ENCODE results near the gene RSAD2. TPM values are rescaled to one million over a fixed set of nuclear protein-coding genes. Genes with fewer than 3 reads are reported as not detected.

The RSAD2 gene
- total and polyA plus RNA-seq, 9 of the 15 experiments (the other 6 are each of a cell fraction or from before 2014, with no cell fraction given), result 0.15 to 1.4 (median 0.28) TPM

DNA sequence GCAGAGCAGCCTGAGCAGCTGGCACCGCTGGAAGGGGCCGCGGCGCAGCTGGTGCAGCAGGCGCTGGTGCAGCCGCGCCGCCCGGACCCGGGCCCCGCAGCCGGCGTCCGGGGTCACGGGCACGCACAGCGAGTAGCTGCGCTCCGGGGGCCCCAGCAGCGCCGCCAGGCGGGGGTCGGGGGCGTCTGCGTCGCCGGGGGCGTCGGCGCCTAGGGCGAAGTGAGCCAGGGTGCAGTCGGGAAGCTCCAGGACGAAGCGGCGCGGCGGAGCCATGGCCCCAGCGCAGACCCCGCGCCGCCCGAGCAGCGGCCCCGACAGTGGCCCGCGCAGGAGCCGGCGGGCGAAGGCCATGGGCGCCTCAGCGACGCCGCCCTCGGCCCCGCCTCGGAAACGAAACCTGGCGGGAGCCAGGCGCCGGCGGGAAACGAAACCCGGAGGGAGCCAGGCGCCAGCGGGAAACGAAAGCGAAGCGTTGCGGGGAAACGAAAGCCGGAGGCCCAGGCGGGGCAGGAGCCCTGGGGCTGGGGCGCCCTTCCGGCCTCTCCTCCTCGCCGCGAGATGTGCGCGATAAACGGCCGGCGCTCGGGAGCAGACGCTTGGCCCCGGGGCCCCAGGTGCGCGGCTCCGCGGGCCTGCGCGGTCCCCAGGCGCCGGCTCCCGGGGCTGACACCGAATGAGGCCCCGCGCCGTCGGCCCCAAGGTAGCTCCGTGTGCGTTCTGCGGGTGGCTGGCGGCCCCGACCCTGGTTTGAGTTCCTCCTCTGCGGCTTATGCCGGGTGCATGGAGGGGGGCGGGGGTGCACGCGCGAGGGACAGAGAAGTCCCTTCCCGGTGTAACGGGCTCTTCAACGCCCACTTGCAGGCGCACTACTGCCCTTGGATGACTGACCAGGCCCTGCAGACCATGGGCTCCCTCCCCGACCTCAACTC is 12.0 kb upstream of the RSAD2 start, which contains the start of gene CMPK2 (continued):
- no peak; the same call in 1 of the 2 replicates for TF ChIP-seq TOE1 (IDR thresholded peaks at IDR 0.05; ENCODE audit: borderline replicate concordance)
- no peak for TF ChIP-seq TOE1 (CRISPR knock-in tag; IDR thresholded peaks at IDR 0.05; ENCODE audit: borderline replicate concordance, low read depth)
- TF ChIP-seq ZNF507 (tag; conservative IDR thresholded peaks at IDR 0.05), result no peak
- peak; percentile 13 for TF ChIP-seq NEUROD1 (IDR thresholded peaks at IDR 0.05; ENCODE audit: borderline replicate concordance, low read depth, low read length, partially characterized antibody)
- TF ChIP-seq TGIF2 (CRISPR knock-in tag; IDR thresholded peaks at IDR 0.05), result peak; percentile 56; the same call in 1 of the 2 replicates
- no peak for TF ChIP-seq SRSF3 (IDR thresholded peaks at IDR 0.05; ENCODE audit: insufficient read depth, low read length)
- no peak for TF ChIP-seq MBD2 (IDR thresholded peaks at IDR 0.05; ENCODE audit: borderline replicate concordance, low read depth)
- TF ChIP-seq THAP7 (CRISPR knock-in tag; IDR thresholded peaks at IDR 0.05), result no peak
- 0 out of 2 replicates have a peak, but pooled peaks have one; percentile 40 for TF ChIP-seq ELF2 (CRISPR knock-in tag; IDR thresholded peaks at IDR 0.05)
- peak; percentile 91 for TF ChIP-seq POLR2G (IDR thresholded peaks at IDR 0.05; ENCODE audit: low read depth, low read length)
- no peak for TF ChIP-seq ZFP36 (IDR thresholded peaks at IDR 0.05; ENCODE audit: low read depth, low read length, partially characterized antibody)
- TF ChIP-seq ZC3H11A (IDR thresholded peaks at IDR 0.05; ENCODE audit: low read depth, low read length), result no peak
- peak; percentile 57; the same call in 1 of the 2 replicates for TF ChIP-seq POLR2A (conservative IDR thresholded peaks at IDR 0.05)
- TF ChIP-seq CEBPG (CRISPR knock-in tag; IDR thresholded peaks at IDR 0.05), result no peak
- no peak for TF ChIP-seq CEBPG (tag; conservative IDR thresholded peaks at IDR 0.05 in 1 of 2, IDR thresholded peaks at IDR 0.05 in 1 of 2)
- no peak for TF ChIP-seq MTF1 (CRISPR knock-in tag; IDR thresholded peaks at IDR 0.05; ENCODE audit: borderline replicate concordance)
- TF ChIP-seq GATA2 (CRISPR knock-in tag; IDR thresholded peaks at IDR 0.05), result peak; percentile 82
- no peak for TF ChIP-seq SP2 (IDR thresholded peaks at IDR 0.05; ENCODE audit: extremely low read depth, low read depth, low read length, poor library complexity, severe bottlenecking)
- no peak for TF ChIP-seq ZNF398 (CRISPR knock-in tag; IDR thresholded peaks at IDR 0.05)
- no peak for TF ChIP-seq GTF2A2 (tag; IDR thresholded peaks at IDR 0.05)
- TF ChIP-seq NFATC3 (IDR thresholded peaks at IDR 0.05), result no peak
- TF ChIP-seq NFIC (IDR thresholded peaks at IDR 0.05), result no peak
- no peak for TF ChIP-seq ARHGAP35 (IDR thresholded peaks at IDR 0.05; ENCODE audit: partially characterized antibody)
- TF ChIP-seq XRCC4 (IDR thresholded peaks at IDR 0.05; ENCODE audit: extremely low read depth, insufficient read depth, insufficient read length), result no peak
- TF ChIP-seq, protein P1, sequence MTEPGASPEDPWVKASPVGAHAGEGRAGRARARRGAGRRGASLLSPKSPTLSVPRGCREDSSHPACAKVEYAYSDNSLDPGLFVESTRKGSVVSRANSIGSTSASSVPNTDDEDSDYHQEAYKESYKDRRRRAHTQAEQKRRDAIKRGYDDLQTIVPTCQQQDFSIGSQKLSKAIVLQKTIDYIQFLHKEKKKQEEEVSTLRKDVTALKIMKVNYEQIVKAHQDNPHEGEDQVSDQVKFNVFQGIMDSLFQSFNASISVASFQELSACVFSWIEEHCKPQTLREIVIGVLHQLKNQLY (CRISPR knock-in tag; conservative IDR thresholded peaks at IDR 0.05), result no peak
- peak; percentile 77 for TF ChIP-seq RB1 (IDR thresholded peaks at IDR 0.05; ENCODE audit: low read depth)
- TF ChIP-seq MIER1 (IDR thresholded peaks at IDR 0.05; ENCODE audit: low read depth), result no peak
